Activated naive CD4-positive, alpha-beta T cell treated with anti-CD3 and anti-CD28 coated beads, Interleukin-2, amount 10 ng/mL, durations not matched to agents 7 days and 5 days (primary cell): Measurements from ENCODE around the gene FOXD3.

Experiments
- CTCF ChIA-PET: fragments of 350-600 bp; sonication (Branson Sonifier 250); formaldehyde crosslinking; loops from one replicate; lab custom pipeline; 2021; ENCODE audit warnings: antibody characterized with exemption; lab: Charles Lee
- DNase-seq: peaks from one replicate; pipeline ENCODE4 v3.0.0-alpha.2; 2020
- H3K27ac Mint-ChIP-seq: one replicate; pipeline ENCODE4 v1.8.0; 2021; ENCODE audit warnings: mild to moderate bottlenecking, moderate library complexity, mixed read lengths
- H3K27me3 Mint-ChIP-seq: one replicate; pipeline ENCODE4 v1.8.0; 2021; ENCODE audit warnings: mild to moderate bottlenecking, mixed read lengths
- H3K36me3 Mint-ChIP-seq: one replicate; pipeline ENCODE4 v1.8.0; 2021; ENCODE audit warnings: mixed read lengths
- H3K4me1 Mint-ChIP-seq: one replicate; pipeline ENCODE4 v1.8.0; 2021; ENCODE audit warnings: mixed read lengths
- H3K4me3 Mint-ChIP-seq: one replicate; pipeline ENCODE4 v1.8.0; 2021; ENCODE audit warnings: mild to moderate bottlenecking, moderate library complexity, mixed read lengths
- H3K9me3 Mint-ChIP-seq: one replicate; pipeline ENCODE4 v1.8.0; 2021; ENCODE audit warnings: mixed read lengths

The FOXD3 gene

DNA sequence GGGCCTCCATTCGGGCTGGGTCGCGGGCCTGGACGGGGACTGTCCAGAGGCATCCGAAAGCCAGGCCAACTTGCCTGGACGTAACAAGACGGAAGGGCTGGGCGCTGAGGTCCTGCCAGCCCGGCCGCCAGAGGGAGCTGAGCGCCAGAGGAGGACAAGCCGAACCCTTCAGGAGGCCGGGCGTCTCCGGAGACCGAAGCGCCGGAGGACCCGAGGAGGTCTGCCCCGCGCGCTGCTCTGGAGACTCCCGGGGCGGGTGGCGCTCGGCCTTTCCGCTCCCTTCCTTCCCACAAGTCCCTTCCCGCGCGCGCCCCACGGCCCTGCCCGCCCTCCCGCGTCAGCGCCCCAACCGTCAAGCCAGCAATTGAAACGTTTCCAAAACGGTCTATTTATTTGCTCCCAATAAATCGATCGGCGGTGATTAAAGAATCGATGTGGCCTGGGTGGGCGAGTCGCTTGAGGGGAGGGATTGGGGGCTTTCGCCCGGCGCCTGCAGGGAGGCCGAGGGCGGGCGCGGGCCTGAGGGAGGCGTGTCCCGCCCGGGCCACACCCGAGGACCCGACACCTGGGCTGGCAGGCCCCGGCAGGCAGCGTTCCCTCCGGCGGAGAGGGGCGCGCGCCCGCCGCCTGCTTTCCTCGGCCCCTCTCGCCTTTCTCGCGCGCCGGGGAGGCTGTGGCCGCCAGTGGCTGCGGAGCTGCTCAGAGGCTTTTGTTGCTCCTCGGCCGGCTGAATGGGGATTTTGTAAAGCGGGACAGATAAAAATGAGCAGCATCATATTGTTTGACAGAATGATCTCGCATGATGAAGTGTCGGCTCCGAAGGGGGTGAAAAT lies 5.2 kb upstream of the FOXD3 start:
- no peak overlapping the region for H3K27ac Mint-ChIP-seq
- peak overlapping the region; percentile 61 for H3K4me3 Mint-ChIP-seq
- peak; percentile 71 for DNase-seq
- peaks cover 3% of the 10 kb centered on the region for H3K9me3 Mint-ChIP-seq
- H3K4me1 Mint-ChIP-seq: peaks cover 36% of the 10 kb centered on the region
- peaks cover 28% of the 10 kb centered on the region for H3K36me3 Mint-ChIP-seq
- H3K27me3 Mint-ChIP-seq: peaks cover 91% of the 10 kb centered on the region
- CTCF ChIA-PET: no interaction called here

DNA sequence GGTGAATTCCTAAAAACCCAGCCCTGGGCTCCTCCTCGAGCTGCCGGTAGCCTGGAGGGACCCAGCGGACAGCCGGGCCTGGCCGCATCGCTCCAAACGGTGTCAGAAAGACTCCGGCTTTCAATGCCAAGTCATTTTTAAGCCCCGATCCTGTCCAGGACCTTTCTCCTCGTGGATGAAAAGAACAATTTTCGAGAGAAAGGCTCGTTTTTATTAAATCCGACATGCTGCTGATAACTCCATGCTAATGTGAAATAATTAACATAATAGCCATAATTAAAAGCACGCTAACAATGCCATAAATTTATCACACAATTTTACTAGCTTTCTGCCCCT lies 4.6 kb upstream of the FOXD3 start:
- H3K27me3 Mint-ChIP-seq: peaks cover 95% of the 10 kb centered on the region
- CTCF ChIA-PET: no interaction called here
- peaks cover 28% of the 10 kb centered on the region for H3K36me3 Mint-ChIP-seq
- H3K9me3 Mint-ChIP-seq: peaks cover 3% of the 10 kb centered on the region
- H3K27ac Mint-ChIP-seq: peak overlapping the region; percentile 81
- H3K4me1 Mint-ChIP-seq: peaks cover 36% of the 10 kb centered on the region
- DNase-seq: no peak
- peak overlapping the region; percentile 61 for H3K4me3 Mint-ChIP-seq

- Mint-ChIP-seq H3K36me3 (peaks cover 28% of the 10 kb centered on the region), H3K9me3 (peaks cover 3% of the 10 kb centered on the region), H3K4me1 (peaks cover 37% of the 10 kb centered on the region), H3K27me3 (peaks cover 95% of the 10 kb centered on the region), H3K4me3 (peak overlapping the region; percentile 61), H3K27ac (peak overlapping the region; percentile 81)
- DNase-seq: no peak
- CTCF ChIA-PET: interaction anchor here (1.7 kb wide), 1 partner anchor 123 kb away, joined by 6 read pairs; no protein-coding TSS in a partner anchor
These were observed 4.0 kb upstream of the FOXD3 start for GRCh38 chr1:63318201-63318979.

DNA sequence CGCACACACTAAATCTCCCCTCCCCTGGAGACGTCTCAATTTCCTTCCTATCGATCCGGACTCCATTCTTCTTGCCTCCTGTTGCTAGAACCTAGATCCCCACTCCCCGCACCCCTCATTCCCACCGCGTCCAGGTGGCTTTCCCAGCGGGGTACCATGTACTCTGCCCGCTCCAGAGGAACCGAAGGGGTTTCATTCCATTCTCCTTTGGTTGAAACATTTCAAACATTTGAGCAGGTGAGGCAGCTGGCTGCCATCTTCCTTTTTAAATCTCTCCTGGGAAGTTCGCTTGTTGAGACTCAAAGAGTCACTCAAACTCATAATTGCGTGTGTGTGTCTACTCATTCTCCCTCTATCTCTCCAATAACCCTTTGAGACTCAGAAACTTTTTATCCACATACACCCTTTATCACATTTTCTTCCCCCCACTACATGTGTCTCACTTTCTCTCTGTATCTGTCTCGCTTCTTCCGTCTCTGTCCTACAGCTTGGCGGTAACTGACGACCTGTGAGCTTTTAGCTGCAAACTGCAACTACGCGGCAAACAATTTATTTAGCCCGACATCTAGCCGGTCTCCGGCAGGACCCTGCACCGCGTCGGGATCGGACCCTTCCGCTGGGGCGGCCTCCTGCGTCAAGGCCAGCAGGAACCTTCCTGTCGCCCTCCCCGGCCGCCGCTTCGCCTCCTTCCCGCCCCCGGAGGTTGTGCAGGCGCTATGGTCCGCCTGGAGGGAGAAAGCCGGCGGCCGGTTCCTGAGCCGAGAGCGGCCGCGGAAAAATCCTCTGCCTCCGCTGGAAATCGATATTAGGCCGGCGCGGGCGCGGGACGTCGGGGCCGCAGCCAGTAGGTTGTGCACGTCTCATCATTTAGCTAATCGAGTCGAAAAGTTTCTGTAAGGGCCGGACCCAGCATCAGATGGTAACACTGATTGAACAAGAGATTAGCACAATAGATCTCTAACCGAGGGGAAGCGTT lies 3.0 kb upstream of the FOXD3 start:
- Mint-ChIP-seq H3K4me1 (peaks cover 39% of the 10 kb centered on the region), H3K27me3 (peaks cover 94% of the 10 kb centered on the region), H3K9me3 (peaks cover 3% of the 10 kb centered on the region), H3K4me3 (peak overlapping the region; percentile 37), H3K36me3 (peaks cover 28% of the 10 kb centered on the region), H3K27ac (peak overlapping the region; percentile 83)
- CTCF ChIA-PET: interaction anchor here (1.7 kb wide), 1 partner anchor 122 kb away, joined by 6 read pairs; no protein-coding TSS in a partner anchor
- no peak for DNase-seq

GRCh38 chr1:63320022-63320721 lies 2.2 kb upstream of the FOXD3 start:
- no peak for DNase-seq
- CTCF ChIA-PET: interaction anchor here (0.7 to 1.7 kb wide), 2 partner anchors 121 to 218 kb away, joined by 4 to 6 read pairs; no protein-coding TSS in a partner anchor
- peak overlapping the region; percentile 83 for H3K27ac Mint-ChIP-seq

GRCh38 chr1:63321066-63321784 lies 1.1 kb upstream of the FOXD3 start:
- H3K4me1 Mint-ChIP-seq: peaks cover 47% of the 10 kb centered on the region
- H3K27me3 Mint-ChIP-seq: peaks cover 93% of the 10 kb centered on the region
- H3K36me3 Mint-ChIP-seq: peaks cover 29% of the 10 kb centered on the region
- CTCF ChIA-PET: interaction anchor here (0.7 to 1.8 kb wide), 3 partner anchors 10 to 217 kb away, joined by 3 to 8 read pairs (median 4); no protein-coding TSS in a partner anchor
- H3K9me3 Mint-ChIP-seq: peaks cover 3% of the 10 kb centered on the region
- H3K27ac Mint-ChIP-seq: peak overlapping the region; percentile 77
- H3K4me3 Mint-ChIP-seq: peak overlapping the region; percentile 70
- DNase-seq: no peak

More at GRCh38 chr1:63320022-63320721, 2.2 kb upstream of the FOXD3 start:
- Mint-ChIP-seq H3K4me1 (peaks cover 46% of the 10 kb centered on the region), H3K4me3 (peak overlapping the region; percentile 37), H3K9me3 (peaks cover 3% of the 10 kb centered on the region), H3K27me3 (peaks cover 96% of the 10 kb centered on the region), H3K36me3 (peaks cover 32% of the 10 kb centered on the region)

DNA sequence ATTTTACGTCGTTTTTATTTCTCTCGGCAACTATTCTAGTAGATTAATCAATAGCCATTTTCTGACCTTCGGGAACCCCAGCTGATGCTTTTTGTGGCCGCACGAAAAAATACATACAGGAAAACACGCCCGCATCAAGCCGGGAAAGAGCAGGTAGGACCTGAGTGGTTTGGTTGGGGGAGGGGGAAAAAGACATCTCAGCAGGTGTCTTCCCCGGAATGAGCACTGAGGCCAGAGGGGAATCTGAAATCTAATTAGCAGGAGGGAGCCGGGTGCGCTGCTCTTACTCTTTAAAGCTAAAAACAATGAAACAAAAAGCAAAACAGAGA lies 618 bp upstream of the FOXD3 start:
- H3K27ac Mint-ChIP-seq: peak overlapping the region; percentile 77
- no peak for DNase-seq

DNA sequence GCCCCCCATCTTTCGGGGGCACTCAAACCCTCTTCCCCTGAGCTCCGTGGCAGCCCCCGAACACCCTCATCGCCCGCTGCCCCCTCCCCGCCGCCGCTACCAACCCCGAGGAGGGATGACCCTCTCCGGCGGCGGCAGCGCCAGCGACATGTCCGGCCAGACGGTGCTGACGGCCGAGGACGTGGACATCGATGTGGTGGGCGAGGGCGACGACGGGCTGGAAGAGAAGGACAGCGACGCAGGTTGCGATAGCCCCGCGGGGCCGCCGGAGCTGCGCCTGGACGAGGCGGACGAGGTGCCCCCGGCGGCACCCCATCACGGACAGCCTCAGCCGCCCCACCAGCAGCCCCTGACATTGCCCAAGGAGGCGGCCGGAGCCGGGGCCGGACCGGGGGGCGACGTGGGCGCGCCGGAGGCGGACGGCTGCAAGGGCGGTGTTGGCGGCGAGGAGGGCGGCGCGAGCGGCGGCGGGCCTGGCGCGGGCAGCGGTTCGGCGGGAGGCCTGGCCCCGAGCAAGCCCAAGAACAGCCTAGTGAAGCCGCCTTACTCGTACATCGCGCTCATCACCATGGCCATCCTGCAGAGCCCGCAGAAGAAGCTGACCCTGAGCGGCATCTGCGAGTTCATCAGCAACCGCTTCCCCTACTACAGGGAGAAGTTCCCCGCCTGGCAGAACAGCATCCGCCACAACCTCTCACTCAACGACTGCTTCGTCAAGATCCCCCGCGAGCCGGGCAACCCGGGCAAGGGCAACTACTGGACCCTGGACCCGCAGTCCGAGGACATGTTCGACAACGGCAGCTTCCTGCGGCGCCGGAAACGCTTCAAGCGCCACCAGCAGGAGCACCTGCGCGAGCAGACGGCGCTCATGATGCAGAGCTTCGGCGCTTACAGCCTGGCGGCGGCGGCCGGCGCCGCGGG lies 837 bp downstream of the FOXD3 start:
- peak; percentile 56 for DNase-seq
- Mint-ChIP-seq H3K4me3 (peak overlapping the region; percentile 65), H3K27ac (peak overlapping the region; percentile 80), H3K4me1 (peaks cover 49% of the 10 kb centered on the region), H3K36me3 (peaks cover 29% of the 10 kb centered on the region), H3K27me3 (peaks cover 93% of the 10 kb centered on the region), H3K9me3 (peaks cover 3% of the 10 kb centered on the region)
- CTCF ChIA-PET: interaction anchor here (0.6 to 1.8 kb wide), 2 partner anchors 8 to 232 kb away, joined by 3 to 8 read pairs; no protein-coding TSS in a partner anchor

More for the DNA sequence above, 618 bp upstream of the FOXD3 start:
- CTCF ChIA-PET: interaction anchor here (0.7 to 1.8 kb wide), 2 partner anchors 9 to 210 kb away, joined by 3 to 8 read pairs; no protein-coding TSS in a partner anchor
- Mint-ChIP-seq H3K27me3 (peaks cover 93% of the 10 kb centered on the region), H3K9me3 (peaks cover 3% of the 10 kb centered on the region), H3K4me3 (peak overlapping the region; percentile 70), H3K36me3 (peaks cover 28% of the 10 kb centered on the region), H3K4me1 (peaks cover 46% of the 10 kb centered on the region)

DNA sequence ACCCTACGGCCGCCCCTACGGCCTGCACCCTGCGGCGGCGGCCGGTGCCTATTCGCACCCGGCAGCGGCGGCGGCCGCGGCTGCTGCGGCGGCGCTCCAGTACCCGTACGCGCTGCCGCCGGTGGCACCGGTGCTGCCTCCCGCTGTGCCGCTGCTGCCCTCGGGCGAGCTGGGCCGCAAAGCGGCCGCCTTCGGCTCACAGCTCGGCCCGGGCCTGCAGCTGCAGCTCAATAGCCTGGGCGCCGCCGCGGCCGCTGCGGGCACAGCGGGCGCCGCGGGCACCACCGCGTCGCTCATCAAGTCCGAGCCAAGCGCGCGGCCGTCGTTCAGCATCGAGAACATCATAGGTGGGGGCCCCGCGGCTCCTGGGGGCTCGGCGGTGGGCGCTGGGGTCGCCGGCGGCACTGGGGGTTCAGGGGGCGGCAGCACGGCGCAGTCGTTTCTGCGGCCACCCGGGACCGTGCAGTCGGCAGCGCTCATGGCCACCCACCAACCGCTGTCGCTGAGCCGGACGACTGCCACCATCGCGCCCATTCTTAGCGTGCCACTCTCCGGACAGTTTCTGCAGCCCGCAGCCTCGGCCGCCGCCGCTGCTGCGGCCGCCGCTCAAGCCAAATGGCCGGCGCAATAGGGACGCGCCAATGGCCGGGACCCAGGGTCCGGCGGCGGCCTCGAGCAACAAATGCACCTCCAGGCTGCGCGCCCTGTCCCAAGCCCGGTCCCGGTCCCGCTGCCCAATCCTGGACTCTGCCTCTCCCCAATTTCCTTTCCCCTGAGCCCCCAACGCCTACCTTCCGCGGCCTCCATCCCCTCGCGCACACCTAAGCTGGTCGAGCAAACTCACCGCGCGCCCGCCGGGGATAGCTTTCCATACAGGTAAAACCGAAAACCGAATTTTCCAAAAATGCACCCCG lies 1.8 kb downstream of the FOXD3 start:
- Mint-ChIP-seq H3K4me1 (peaks cover 44% of the 10 kb centered on the region), H3K4me3 (peak overlapping the region; percentile 70), H3K9me3 (peaks cover 3% of the 10 kb centered on the region), H3K36me3 (peaks cover 23% of the 10 kb centered on the region), H3K27me3 (peaks cover 93% of the 10 kb centered on the region), H3K27ac (peak overlapping the region; percentile 89)
- no peak for DNase-seq
- CTCF ChIA-PET: no interaction called here

DNA sequence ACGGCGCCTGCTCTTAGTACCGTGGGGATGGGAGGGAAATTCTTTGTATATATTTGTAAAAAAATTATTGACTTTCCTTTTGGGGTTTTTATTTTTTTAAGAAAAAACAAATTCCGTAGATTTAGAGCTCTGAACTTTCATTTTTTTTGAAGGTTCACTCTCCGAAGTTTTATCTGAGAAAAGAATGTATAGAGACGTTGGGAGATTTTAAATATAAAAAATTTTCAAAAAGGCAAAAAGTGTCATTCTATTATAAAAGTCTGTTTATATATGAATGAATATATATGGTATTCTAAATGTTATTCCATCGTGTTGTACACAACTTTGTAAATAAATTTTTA lies 2.4 kb downstream of the FOXD3 start:
- Mint-ChIP-seq H3K36me3 (peaks cover 19% of the 10 kb centered on the region), H3K9me3 (no peaks in the 10 kb centered on the region), H3K4me3 (peak overlapping the region; percentile 70), H3K27ac (peak overlapping the region; percentile 89), H3K27me3 (peaks cover 93% of the 10 kb centered on the region), H3K4me1 (peaks cover 44% of the 10 kb centered on the region)
- CTCF ChIA-PET: interaction anchor here (0.9 kb wide), 1 partner anchor 9 kb away, joined by 3 read pairs; no protein-coding TSS in a partner anchor
- DNase-seq: no peak
